Femur (tissue), 1 donor: ENCODE data around the gene CST11.

Experiments
- DNase-seq: peaks from one replicate; pipeline ENCODE4 v3.0.0-alpha.2; 2017

CST11 gene

DNA sequence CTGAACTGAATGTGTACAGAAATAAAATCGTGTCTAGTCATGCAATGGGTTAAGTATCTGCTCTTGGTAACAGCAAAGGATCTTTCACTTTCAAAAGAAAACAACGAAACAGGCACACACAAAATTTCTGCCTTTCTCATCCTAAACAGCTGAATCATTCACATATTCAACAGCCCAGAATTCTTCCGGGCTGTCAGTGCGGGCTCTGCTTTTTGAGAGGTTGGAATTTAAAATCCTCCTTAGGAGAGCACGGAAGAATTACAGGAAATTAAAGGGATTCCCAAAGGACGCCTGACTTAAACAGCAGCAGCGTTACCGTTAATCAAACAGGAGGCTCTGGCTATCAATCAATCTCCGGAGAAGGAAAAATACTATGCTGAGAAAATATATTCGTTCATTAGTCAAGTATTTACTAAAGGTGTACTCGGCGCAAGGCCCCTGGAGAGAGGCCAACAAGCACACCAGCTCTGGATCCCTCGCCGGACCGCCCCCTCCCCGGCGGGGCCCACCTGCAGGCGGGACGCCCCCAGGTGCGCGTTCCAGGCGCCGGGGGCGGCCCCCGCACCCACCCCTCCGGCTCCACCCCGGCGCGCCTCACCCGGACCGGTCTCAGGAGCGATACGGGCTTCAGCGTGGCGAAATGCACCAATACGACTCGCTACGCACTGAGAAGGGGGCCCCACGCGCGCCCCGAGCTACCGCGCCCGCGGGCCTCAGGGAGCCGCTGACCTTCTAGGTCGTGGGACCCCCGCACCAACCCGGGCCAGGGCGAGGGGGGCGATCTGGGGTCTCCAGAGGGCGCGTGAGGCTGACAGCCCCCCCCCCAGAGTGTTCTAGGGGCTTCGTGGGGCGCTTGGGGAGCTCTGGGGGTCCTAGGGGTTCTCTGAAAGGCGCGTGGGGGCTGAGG, 32.4 kb downstream of the CST11 start:
- peak; percentile 53 for DNase-seq

DNA sequence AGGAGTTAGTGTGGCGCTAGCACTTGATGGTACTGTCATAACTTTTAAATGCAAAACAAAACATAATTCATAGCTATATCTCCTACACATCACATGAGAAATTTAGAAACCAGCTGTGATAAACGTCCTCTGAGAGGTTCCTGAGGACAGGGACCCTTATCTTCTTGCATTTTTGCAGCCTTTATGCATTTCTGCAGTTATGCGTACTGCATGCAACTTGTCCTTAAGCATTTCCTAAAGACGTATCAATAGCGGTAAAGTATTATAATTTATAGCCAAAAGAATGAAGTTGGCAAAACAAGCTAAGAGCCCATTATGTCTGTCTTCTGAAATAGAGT, 33.0 kb downstream of the CST11 start:
- no peak for DNase-seq

DNA sequence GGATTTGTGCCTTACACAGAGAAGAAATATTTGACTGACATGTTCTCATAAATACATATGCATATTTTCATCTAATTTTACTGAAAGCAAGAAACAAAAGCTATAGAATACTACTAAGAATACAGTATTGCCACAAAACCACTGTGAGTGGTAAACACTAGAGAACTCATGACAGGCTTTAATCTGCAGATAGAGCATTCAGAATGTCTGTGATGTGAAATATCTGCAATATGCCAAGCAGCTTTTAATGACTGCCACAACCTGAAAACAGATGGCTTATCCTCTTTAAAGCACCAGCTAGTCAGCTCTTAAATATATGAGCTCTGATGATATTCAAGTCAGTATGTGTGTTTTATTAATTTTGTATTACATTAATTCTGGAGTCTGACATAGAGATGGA, 34.8 kb downstream of the CST11 start:
- DNase-seq = no peak

GRCh38 chr20:23415959-23416583, 36.6 kb downstream of the CST11 start:
- DNase-seq = no peak

DNA sequence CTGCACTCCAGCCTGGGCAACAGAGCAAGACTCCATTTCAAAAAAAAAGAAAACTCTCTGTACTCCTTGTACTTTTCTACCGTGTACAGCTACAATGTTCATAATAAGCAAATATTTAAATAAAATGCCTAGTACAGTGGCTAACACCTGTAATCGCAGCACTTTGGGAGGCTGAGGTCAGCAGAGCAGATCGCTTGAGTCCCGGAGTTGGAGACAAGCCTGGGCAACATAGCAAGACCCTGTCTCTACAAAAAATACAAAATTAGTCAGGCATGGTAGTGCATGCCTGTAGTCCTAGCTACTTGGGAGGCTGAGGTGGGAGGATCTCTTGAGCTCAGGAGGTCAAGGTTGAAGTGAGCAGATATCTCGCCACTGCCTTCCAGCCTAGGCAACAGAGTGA, 37.1 kb downstream of the CST11 start:
- no peak for DNase-seq

GRCh38 chr20:23414526-23415188, 38.0 kb downstream of the CST11 start:
- no peak for DNase-seq

DNA sequence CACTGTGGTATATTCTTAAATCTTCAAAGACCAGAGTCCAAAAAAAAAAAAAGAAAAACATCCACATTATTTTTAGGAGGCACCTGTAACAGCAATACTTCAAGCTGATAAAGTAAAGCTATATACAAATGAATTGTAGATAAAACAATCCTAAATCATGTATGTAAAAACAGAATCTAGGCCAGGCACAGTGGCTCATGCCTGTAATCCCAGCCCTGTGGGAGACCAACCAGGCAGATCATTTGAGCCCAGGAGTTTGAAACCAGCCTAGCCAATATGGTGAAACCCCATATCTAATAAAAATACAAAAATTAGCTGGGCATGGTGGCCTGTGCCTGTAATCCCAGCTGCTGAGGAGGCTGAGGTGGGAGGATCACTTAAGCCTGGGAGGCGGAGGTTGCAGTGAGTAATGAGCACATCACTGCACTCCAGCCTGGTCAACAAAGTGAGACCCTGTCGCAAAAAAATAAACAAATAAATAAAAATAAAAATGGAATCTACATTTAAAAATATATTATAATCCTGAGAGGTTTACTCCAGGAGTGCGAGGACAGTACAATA, 38.7 kb downstream of the CST11 start:
- no peak for DNase-seq

- DNase-seq = no peak
Measured at GRCh38 chr20:23412026-23412425, 40.6 kb downstream of the CST11 start.

DNA sequence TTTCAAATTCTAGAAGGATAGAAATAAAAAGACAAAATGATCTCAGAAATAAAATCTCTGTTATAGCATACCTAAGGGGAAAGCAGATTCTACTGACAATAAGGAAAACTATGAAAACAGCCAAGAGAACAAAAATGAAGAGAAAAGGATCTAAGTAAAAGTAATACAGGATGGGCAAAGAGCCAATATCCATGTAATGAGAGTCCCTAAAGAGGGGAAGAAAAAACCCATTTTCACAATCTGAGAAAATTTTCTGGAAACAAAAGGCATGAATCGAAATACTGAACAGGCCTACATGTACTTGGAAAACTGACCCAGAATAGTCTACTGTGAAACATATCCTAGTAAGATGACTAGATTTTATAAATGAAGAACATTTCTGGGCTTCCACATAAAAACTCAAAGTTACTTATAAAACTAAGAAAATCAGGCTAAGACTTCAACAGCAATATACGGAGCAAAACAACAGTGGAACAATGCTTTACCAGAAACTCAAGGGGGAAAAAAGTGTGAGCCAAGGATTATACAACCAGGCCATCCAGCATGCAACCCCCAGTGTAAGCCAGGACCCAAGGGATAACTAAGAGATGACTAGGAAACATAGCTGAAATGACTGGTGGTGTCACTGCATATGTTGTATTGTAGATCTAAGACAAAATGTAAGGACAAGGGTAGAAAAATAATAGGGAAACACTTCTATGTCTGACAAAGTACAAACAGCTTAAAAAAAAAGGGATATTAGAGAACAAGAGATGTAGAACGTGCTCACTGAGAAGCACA, 41.6 kb downstream of the CST11 start:
- no peak for DNase-seq

DNA sequence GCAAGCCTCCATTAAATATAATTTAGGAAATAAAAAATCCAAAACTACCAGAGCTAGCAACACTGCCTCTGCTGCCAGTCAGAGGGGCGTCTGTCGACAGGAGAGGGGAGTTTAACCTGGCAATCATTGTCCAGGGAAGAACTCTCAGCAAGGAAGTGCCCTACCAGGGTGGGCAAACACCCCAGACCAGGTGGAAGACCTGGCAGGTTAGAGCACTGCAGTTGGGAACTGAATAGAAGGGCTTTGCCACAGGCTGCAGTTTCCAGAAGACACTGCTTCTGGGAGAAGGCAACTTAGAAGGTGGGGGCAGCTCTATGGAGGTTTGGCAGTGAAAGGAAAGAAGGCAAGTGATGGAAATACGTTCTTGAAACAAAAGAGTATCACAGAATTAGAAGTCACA, 42.9 kb downstream of the CST11 start:
- DNase-seq = no peak

- DNase-seq = no peak
Measured at GRCh38 chr20:23408957-23409356, 43.7 kb downstream of the CST11 start.

- no peak for DNase-seq
Measured at GRCh38 chr20:23407781-23408464, 44.8 kb downstream of the CST11 start.

- no peak for DNase-seq
Measured at GRCh38 chr20:23406880-23407279, 45.8 kb downstream of the CST11 start.

DNA sequence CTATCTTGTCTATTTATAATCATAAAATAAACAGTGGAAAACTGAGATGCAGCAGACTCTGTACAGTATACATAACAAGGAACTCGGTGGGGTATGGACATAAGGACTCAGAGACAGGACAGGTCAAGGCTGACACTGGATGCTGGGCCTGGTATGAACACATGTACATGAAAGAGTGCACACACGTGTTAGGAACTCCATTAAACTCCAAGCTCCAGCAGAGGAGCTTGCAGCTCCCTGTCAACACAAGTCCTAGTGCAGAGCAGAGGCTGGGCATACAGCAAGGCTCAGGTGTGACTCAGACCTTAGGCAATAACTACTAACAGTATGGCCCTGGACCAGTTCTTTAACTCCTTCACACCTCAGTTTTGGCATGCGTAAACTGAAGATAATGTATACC, 48.5 kb downstream of the CST11 start:
- DNase-seq = no peak

DNA sequence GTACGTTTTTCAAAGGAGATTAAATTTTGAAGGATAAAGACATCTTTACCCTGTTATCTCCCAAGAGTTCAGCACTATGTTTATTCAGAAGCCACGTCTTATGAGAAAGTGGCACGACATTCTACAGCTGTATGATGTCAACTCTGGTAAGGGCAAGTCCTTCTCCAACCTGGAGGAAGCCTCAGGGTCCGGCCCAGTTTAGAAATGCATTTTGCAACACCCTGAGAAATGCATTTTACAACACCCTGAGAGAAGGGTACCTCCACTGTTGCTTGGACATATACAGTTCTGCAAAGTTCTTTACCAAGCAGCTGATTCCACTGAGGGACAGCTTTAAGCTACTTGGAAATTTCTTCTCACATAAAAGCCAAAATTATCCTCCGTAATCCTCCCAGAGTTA, 48.9 kb downstream of the CST11 start:
- no peak for DNase-seq

DNA sequence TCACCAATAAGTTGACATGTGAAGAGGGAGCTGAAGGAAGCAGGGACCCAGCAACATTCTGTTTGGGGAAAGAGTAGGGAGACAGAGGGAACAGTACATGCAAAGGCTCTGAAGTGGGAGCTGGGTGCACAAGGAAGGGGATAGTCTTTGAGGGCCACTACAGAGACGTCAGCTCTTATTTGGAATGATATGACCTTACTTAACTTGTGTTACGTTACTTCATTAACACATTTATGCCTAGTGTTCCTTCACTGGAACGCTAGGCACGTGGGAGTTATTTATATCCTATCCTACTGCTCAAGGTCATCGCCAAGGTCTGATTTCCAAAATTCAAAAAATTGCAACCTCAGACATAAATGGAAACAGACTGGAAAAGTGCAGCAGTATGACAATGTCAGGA, 51.6 kb downstream of the CST11 start:
- DNase-seq = no peak
